Measurements from ENCODE around the gene ROBO1. TPM values are rescaled to one million over a fixed set of nuclear protein-coding genes. Genes with fewer than 3 reads are reported as not detected.

ROBO1 gene
- total RNA-seq, 1 donor from 2014 or later = 27.1 TPM

- no peak overlapping the region for H3K27ac ChIP-seq
- intact Hi-C loops (cut with DNase I) = no loop called here
- H3K9me3 ChIP-seq = no peaks in the 10 kb centered on the region
- H3K27me3 ChIP-seq = no peaks in the 10 kb centered on the region
- no peak for TF ChIP-seq CTCF (IDR thresholded peaks at IDR 0.05)
- H3K4me1 ChIP-seq = no peaks in the 10 kb centered on the region
- no peak for ATAC-seq
- no peak overlapping the region for H3K4me3 ChIP-seq
- DNase-seq = no peak
- no peaks in the 10 kb centered on the region for H3K36me3 ChIP-seq
Measured at GRCh38 chr3:78588906-78589621, 1178.7 kb downstream of the ROBO1 start.

- Histone ChIP-seq H3K36me3 (no peaks in the 10 kb centered on the region), H3K27ac (no peak overlapping the region), H3K9me3 (no peaks in the 10 kb centered on the region), H3K27me3 (no peaks in the 10 kb centered on the region), H3K4me3 (no peak overlapping the region), H3K4me1 (no peaks in the 10 kb centered on the region)
- DNase-seq (no peak), ATAC-seq (no peak)
- intact Hi-C loops (cut with DNase I) = no loop called here
- no peak for TF ChIP-seq CTCF (IDR thresholded peaks at IDR 0.05)
Measured at GRCh38 chr3:78580681-78581080, 1187.1 kb downstream of the ROBO1 start.

GRCh38 chr3:78571486-78571885 is 1196.3 kb downstream of the ROBO1 start:
- Histone ChIP-seq H3K4me3 (no peak overlapping the region), H3K4me1 (no peaks in the 10 kb centered on the region), H3K27me3 (no peaks in the 10 kb centered on the region), H3K36me3 (no peaks in the 10 kb centered on the region), H3K27ac (no peak overlapping the region), H3K9me3 (no peaks in the 10 kb centered on the region)
- ATAC-seq = no peak
- intact Hi-C loops (cut with DNase I) = no loop called here
- TF ChIP-seq CTCF (IDR thresholded peaks at IDR 0.05) = no peak
- DNase-seq = no peak

- Histone ChIP-seq H3K4me1 (no peaks in the 10 kb centered on the region), H3K9me3 (no peaks in the 10 kb centered on the region), H3K27ac (no peak overlapping the region), H3K36me3 (no peaks in the 10 kb centered on the region), H3K27me3 (no peaks in the 10 kb centered on the region), H3K4me3 (no peak overlapping the region)
- ATAC-seq (no peak), DNase-seq (no peak)
- intact Hi-C loops (cut with DNase I) = no loop called here
- no peak for TF ChIP-seq CTCF (IDR thresholded peaks at IDR 0.05)
Measured at GRCh38 chr3:78570496-78570895, 1197.3 kb downstream of the ROBO1 start.

- Histone ChIP-seq H3K27ac (no peak overlapping the region), H3K36me3 (no peaks in the 10 kb centered on the region), H3K4me1 (no peaks in the 10 kb centered on the region), H3K27me3 (no peaks in the 10 kb centered on the region), H3K9me3 (no peaks in the 10 kb centered on the region), H3K4me3 (no peak overlapping the region)
- DNase-seq (no peak), ATAC-seq (no peak)
- TF ChIP-seq CTCF (IDR thresholded peaks at IDR 0.05) = no peak
- intact Hi-C loops (cut with DNase I) = no loop called here
Measured at GRCh38 chr3:78569804-78570203, 1198.0 kb downstream of the ROBO1 start.

- ATAC-seq (no peak), DNase-seq (no peak)
- Histone ChIP-seq H3K36me3 (no peaks in the 10 kb centered on the region), H3K9me3 (no peaks in the 10 kb centered on the region), H3K27ac (no peak overlapping the region), H3K27me3 (no peaks in the 10 kb centered on the region), H3K4me3 (no peak overlapping the region), H3K4me1 (no peaks in the 10 kb centered on the region)
- TF ChIP-seq CTCF (IDR thresholded peaks at IDR 0.05) = no peak
- intact Hi-C loops (cut with DNase I) = no loop called here
Measured at GRCh38 chr3:78565712-78566111, 1202.1 kb downstream of the ROBO1 start.

All from upper lobe of right lung (tissue), 1 donor.